ENCODE data around the gene SWT1.
"Not testable (repeated sequence)": the region's sequence is repeated elsewhere in the genome, so short reads cannot be mapped to it uniquely, and the experiment has no call there.

The SWT1 gene

GRCh38 chr1:185207980-185208602, 51.1 kb downstream of the SWT1 start:
- TF ChIP-seq CTCF (IDR thresholded peaks at IDR 0.05; ENCODE audit: insufficient read depth, low read depth, low read length, missing control alignments), result no peak
- H3K4me3 ChIP-seq (ENCODE audit: low read depth, low read length), result no peak overlapping the region
- DNase-seq (ENCODE audit: low read depth), result no peak

GRCh38 chr1:185208626-185209180, 51.7 kb downstream of the SWT1 start:
- no peak for TF ChIP-seq CTCF (IDR thresholded peaks at IDR 0.05; ENCODE audit: insufficient read depth, low read depth, low read length, missing control alignments)
- DNase-seq (ENCODE audit: low read depth), result no peak
- H3K4me3 ChIP-seq (ENCODE audit: low read depth, low read length), result no peak overlapping the region

DNA sequence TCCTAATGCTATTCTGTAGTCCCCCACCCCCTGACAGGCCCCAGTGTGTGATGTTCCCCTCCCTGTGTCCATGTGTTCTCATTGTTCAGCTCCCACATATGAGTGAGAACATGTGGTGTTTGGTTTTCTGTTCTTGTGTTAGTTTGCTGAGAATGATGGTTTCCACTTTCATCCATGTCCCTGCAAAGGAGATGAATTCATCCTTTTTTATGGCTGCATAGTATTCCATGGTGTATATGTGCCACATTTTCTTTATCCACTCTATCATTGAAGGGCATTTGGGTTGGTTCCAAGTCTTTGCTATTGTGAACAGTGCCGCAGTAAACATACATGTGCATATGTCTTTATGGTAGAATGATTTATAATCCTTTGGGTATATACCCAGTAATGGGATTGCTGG, 52.4 kb downstream of the SWT1 start:
- not testable (repeated sequence) for DNase-seq (ENCODE audit: low read depth)

GRCh38 chr1:185213091-185213490, 56.1 kb downstream of the SWT1 start:
- no peak for TF ChIP-seq CTCF (IDR thresholded peaks at IDR 0.05; ENCODE audit: insufficient read depth, low read depth, low read length, missing control alignments)
- DNase-seq (ENCODE audit: low read depth), result no peak

More for the DNA sequence above, 52.4 kb downstream of the SWT1 start:
- not testable (repeated sequence) for H3K4me3 ChIP-seq (ENCODE audit: low read depth, low read length)

GRCh38 chr1:185215911-185216310, 58.9 kb downstream of the SWT1 start:
- no peak for DNase-seq (ENCODE audit: low read depth)
- TF ChIP-seq CTCF (IDR thresholded peaks at IDR 0.05; ENCODE audit: insufficient read depth, low read depth, low read length, missing control alignments), result no peak
- H3K4me3 ChIP-seq (ENCODE audit: low read depth, low read length), result no peak overlapping the region

More at GRCh38 chr1:185213091-185213490, 56.1 kb downstream of the SWT1 start:
- no peak overlapping the region for H3K4me3 ChIP-seq (ENCODE audit: low read depth, low read length)

GRCh38 chr1:185224132-185224531, 67.2 kb downstream of the SWT1 start:
- no peak for DNase-seq (ENCODE audit: low read depth)
- no peak for TF ChIP-seq CTCF (IDR thresholded peaks at IDR 0.05; ENCODE audit: insufficient read depth, low read depth, low read length, missing control alignments)
- H3K4me3 ChIP-seq (ENCODE audit: low read depth, low read length), result no peak overlapping the region

- DNase-seq (ENCODE audit: low read depth), result no peak
- TF ChIP-seq CTCF (IDR thresholded peaks at IDR 0.05; ENCODE audit: insufficient read depth, low read depth, low read length, missing control alignments), result no peak
- no peak overlapping the region for H3K4me3 ChIP-seq (ENCODE audit: low read depth, low read length)
Measured at GRCh38 chr1:185227161-185227560, 70.2 kb downstream of the SWT1 start.
